K562 (cell line): Measurements from ENCODE around the gene THRSP. TPM values are rescaled to one million over a fixed set of nuclear protein-coding genes. Genes with fewer than 3 reads are reported as not detected.

Source experiments
- DDX20 ChIP-seq: fragments of 450-650 bp; IDR thresholded peaks from 2 replicates; pipeline ENCODE4 v1.6.1; 2016; ENCODE audit warnings: missing genetic modification characterization, low read depth, mild to moderate bottlenecking, missing compliant biosample characterization, moderate library complexity
- EP300 ChIP-seq: IDR thresholded peaks from 2 replicates; pipeline ENCODE4 v1.6.1; 2012; ENCODE audit warnings: low read length, improper control_type of control experiment
- GABPA ChIP-seq: fragments of 200-800 bp; sonication (Bioruptor generic); conservative IDR thresholded peaks from 2 replicates; pipeline ENCODE4 v1.6.1; 2016; ENCODE audit warnings: low read depth, missing genetic modification characterization, missing compliant biosample characterization
- KAT8 ChIP-seq: fragments of 450-650 bp; IDR thresholded peaks from 2 replicates; pipeline ENCODE4 v1.6.1; 2016; ENCODE audit warnings: low read depth, mild to moderate bottlenecking
- KDM1A ChIP-seq, 2 experiments: fragments of 450-650 bp; IDR thresholded peaks; 2 replicates each; pipeline ENCODE4 v1.6.1; 2016; ENCODE audit warnings: mild to moderate bottlenecking in 2 of 2
- KLF13 ChIP-seq: fragments of 450-650 bp; IDR thresholded peaks from 2 replicates; pipeline ENCODE4 v1.6.1; 2016; ENCODE audit warnings: missing genetic modification characterization, low read depth, mild to moderate bottlenecking, missing compliant biosample characterization, moderate library complexity, borderline replicate concordance
- LARP7 ChIP-seq: fragments of 450-650 bp; IDR thresholded peaks from 2 replicates; pipeline ENCODE4 v1.6.1; 2016
- NBN ChIP-seq: fragments of 450-650 bp; IDR thresholded peaks from 2 replicates; pipeline ENCODE4 v1.6.1; 2016; ENCODE audit warnings: low read depth, mild to moderate bottlenecking
- NFYB ChIP-seq: IDR thresholded peaks from 2 replicates; pipeline ENCODE4 v1.6.1; 2011; ENCODE audit warnings: mild to moderate bottlenecking, moderate library complexity; ENCODE audit not compliant: insufficient read length; ENCODE audit errors: extremely low read depth
- NUFIP1 ChIP-seq: fragments of 450-650 bp; IDR thresholded peaks from 2 replicates; pipeline ENCODE4 v1.6.1; 2018; ENCODE audit not compliant: partially characterized antibody
- PHF8 ChIP-seq: fragments of 200-600 bp; sonication (generic); IDR thresholded peaks from 2 replicates; pipeline ENCODE4 v1.6.1; 2012; ENCODE audit warnings: mixed run types, mild to moderate bottlenecking, inconsistent platforms, low read length, moderate library complexity, borderline replicate concordance
- SUPT5H ChIP-seq: fragments of 450-650 bp; IDR thresholded peaks from 2 replicates; pipeline ENCODE4 v1.6.1; 2016
- TBL1XR1 ChIP-seq, 2 experiments: IDR thresholded peaks; 2 replicates each; pipeline ENCODE4 v1.6.1; 2012; ENCODE audit warnings: improper control_type of control experiment in 2 of 2, low read length in 2 of 2, mild to moderate bottlenecking in 1 of 2
- TFAM ChIP-seq: fragments of 250-450 bp; sonication (Bioruptor Pico); conservative IDR thresholded peaks from 2 replicates; pipeline ENCODE4 v1.5.0; 2021; ENCODE audit warnings: mild to moderate bottlenecking, moderate library complexity
- ZNF133 ChIP-seq: fragments of 250-450 bp; sonication (Bioruptor Pico); IDR thresholded peaks from 2 replicates; pipeline ENCODE4 v1.4.0; 2020; ENCODE audit warnings: mild to moderate bottlenecking
- ZNF143 ChIP-seq: sonication (generic); formaldehyde crosslinking; IDR thresholded peaks from 2 replicates; pipeline ENCODE4 v1.9.0; 2022; ENCODE audit warnings: mild to moderate bottlenecking, missing genetic modification reagents
- polyA plus RNA-seq, 8 experiments: library from polyadenylated mRNA; depleted of rRNA in 4 of 8; stranded (reverse) in 5 of 8; unstranded in 3 of 8; fragments of >200 nt; fragmentation: Nextera tagmentation in 2 of 8; fragmentation: Illumina TruSeq in 1 of 8; extraction: Ambion mirVana in 2 of 8; extraction: Trizol in 1 of 8; gene quantifications; 2 replicates each; pipeline versions ENCODE4 v1.2.1 to v1.2.3, GENCODE V29; 2011 to 2014; ENCODE audit warnings: inconsistent platforms in 1 of 8, missing spikeins in 1 of 8
- total RNA-seq, 7 experiments: library from RNA; depleted of rRNA in 6 of 7; stranded (reverse); fragments of >200 nt in 6 of 7; fragmentation: Illumina TruSeq in 2 of 7; extraction: Trizol in 2 of 7; gene quantifications; 2 replicates each; pipeline versions ENCODE4 v1.2.1 to v1.2.3, GENCODE V29; 2011 to 2021; ENCODE audit warnings: low replicate concordance in 1 of 7
- TF ChIP-seq, protein P1 (sequence below): fragments of 250-450 bp; sonication (Bioruptor Pico); IDR thresholded peaks from 2 replicates; pipeline ENCODE4 v1.4.0; 2020; ENCODE audit warnings: mild to moderate bottlenecking, moderate library complexity, borderline replicate concordance
- TF ChIP-seq, protein P2 (sequence below): fragments of 450-650 bp; IDR thresholded peaks from 2 replicates; pipeline ENCODE4 v1.6.1; 2016
- TF ChIP-seq, protein P3 (sequence below): fragments of 450-650 bp; IDR thresholded peaks from 2 replicates; pipeline ENCODE4 v1.6.1; 2017; ENCODE audit warnings: antibody characterized with exemption, mild to moderate bottlenecking
- TF ChIP-seq, protein P4 (sequence below): fragments of 450-650 bp; formaldehyde crosslinking; IDR thresholded peaks from 2 replicates; pipeline ENCODE4 v1.4.0; 2020; ENCODE audit warnings: mild to moderate bottlenecking, moderate library complexity

Gene THRSP
- total and polyA plus RNA-seq, 9 of the 15 experiments (the other 6 are each of a cell fraction or from before 2014, with no cell fraction given) = 0.23 to 0.56 (median 0.31) TPM; not detected in 2

DNA sequence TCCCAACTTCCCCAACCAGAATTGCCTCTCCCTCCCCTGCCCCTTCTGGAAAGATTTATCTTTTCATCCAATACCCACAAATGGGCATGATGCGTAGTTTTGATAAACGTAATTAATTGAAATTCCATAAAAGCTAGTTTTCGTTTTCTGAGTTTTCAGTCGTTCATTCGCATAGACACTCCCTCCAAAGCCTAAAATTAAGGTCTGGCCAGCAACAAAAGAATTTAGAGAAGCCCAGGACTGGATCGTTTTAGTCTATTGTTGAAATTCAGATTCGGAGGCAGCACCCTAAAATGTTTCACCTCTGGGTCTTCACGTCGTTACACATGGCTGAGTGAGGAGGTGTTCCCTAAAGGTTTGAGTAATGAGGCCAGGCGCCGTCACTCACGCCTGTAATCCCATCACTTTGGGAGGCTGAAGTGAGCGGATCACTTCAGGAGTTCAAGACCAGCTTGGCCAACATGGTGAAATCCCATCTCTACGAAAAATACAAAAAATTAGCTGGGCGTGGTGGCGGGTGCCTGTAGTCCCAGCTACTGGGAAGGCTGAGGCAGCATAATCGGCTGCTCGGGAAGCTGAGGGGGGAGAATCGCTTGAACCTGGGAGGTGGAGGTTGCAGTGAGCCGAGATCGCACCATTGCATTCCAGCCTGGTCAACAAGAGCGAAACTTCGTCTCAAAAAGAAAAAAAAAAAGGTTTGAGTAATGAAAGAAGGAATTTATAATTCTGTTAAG lies 16.6 kb downstream of the THRSP start (continued):
- TF ChIP-seq, protein P1, sequence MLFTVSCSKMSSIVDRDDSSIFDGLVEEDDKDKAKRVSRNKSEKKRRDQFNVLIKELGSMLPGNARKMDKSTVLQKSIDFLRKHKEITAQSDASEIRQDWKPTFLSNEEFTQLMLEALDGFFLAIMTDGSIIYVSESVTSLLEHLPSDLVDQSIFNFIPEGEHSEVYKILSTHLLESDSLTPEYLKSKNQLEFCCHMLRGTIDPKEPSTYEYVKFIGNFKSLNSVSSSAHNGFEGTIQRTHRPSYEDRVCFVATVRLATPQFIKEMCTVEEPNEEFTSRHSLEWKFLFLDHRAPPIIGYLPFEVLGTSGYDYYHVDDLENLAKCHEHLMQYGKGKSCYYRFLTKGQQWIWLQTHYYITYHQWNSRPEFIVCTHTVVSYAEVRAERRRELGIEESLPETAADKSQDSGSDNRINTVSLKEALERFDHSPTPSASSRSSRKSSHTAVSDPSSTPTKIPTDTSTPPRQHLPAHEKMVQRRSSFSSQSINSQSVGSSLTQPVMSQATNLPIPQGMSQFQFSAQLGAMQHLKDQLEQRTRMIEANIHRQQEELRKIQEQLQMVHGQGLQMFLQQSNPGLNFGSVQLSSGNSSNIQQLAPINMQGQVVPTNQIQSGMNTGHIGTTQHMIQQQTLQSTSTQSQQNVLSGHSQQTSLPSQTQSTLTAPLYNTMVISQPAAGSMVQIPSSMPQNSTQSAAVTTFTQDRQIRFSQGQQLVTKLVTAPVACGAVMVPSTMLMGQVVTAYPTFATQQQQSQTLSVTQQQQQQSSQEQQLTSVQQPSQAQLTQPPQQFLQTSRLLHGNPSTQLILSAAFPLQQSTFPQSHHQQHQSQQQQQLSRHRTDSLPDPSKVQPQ (CRISPR knock-in tag) = no peak
- TF ChIP-seq DDX20 = no peak
- TF ChIP-seq SUPT5H = no peak; the same call in 1 of the 2 replicates
- TF ChIP-seq, protein P2, sequence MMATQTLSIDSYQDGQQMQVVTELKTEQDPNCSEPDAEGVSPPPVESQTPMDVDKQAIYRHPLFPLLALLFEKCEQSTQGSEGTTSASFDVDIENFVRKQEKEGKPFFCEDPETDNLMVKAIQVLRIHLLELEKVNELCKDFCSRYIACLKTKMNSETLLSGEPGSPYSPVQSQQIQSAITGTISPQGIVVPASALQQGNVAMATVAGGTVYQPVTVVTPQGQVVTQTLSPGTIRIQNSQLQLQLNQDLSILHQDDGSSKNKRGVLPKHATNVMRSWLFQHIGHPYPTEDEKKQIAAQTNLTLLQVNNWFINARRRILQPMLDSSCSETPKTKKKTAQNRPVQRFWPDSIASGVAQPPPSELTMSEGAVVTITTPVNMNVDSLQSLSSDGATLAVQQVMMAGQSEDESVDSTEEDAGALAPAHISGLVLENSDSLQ = peak; percentile 83
- TF ChIP-seq EP300 = no peak
- no peak for TF ChIP-seq KDM1A (IDR thresholded peaks at IDR 0.05)
- TF ChIP-seq NUFIP1 = no peak
- TF ChIP-seq, protein P3, sequence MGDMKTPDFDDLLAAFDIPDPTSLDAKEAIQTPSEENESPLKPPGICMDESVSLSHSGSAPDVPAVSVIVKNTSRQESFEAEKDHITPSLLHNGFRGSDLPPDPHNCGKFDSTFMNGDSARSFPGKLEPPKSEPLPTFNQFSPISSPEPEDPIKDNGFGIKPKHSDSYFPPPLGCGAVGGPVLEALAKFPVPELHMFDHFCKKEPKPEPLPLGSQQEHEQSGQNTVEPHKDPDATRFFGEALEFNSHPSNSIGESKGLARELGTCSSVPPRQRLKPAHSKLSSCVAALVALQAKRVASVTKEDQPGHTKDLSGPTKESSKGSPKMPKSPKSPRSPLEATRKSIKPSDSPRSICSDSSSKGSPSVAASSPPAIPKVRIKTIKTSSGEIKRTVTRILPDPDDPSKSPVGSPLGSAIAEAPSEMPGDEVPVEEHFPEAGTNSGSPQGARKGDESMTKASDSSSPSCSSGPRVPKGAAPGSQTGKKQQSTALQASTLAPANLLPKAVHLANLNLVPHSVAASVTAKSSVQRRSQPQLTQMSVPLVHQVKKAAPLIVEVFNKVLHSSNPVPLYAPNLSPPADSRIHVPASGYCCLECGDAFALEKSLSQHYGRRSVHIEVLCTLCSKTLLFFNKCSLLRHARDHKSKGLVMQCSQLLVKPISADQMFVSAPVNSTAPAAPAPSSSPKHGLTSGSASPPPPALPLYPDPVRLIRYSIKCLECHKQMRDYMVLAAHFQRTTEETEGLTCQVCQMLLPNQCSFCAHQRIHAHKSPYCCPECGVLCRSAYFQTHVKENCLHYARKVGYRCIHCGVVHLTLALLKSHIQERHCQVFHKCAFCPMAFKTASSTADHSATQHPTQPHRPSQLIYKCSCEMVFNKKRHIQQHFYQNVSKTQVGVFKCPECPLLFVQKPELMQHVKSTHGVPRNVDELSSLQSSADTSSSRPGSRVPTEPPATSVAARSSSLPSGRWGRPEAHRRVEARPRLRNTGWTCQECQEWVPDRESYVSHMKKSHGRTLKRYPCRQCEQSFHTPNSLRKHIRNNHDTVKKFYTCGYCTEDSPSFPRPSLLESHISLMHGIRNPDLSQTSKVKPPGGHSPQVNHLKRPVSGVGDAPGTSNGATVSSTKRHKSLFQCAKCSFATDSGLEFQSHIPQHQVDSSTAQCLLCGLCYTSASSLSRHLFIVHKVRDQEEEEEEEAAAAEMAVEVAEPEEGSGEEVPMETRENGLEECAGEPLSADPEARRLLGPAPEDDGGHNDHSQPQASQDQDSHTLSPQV = 0 out of 2 replicates have a peak, but pooled peaks have one; percentile 55
- TF ChIP-seq KLF13 (tag) = no peak
- no peak for TF ChIP-seq ZNF133
- 0 out of 2 replicates have a peak, but pooled peaks have one; percentile 1 for TF ChIP-seq NBN
- TF ChIP-seq PHF8 = no peak
- TF ChIP-seq, protein P4, sequence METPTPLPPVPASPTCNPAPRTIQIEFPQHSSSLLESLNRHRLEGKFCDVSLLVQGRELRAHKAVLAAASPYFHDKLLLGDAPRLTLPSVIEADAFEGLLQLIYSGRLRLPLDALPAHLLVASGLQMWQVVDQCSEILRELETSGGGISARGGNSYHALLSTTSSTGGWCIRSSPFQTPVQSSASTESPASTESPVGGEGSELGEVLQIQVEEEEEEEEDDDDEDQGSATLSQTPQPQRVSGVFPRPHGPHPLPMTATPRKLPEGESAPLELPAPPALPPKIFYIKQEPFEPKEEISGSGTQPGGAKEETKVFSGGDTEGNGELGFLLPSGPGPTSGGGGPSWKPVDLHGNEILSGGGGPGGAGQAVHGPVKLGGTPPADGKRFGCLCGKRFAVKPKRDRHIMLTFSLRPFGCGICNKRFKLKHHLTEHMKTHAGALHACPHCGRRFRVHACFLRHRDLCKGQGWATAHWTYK (CRISPR knock-in tag) = 0 out of 2 replicates have a peak, but pooled peaks have one; percentile 6
- TF ChIP-seq TBL1XR1 (IDR thresholded peaks at IDR 0.05; ENCODE audit: low read length in 2 of 2) = 0 out of 4 replicates have a peak, but pooled peaks of 1 of the 2 experiments have one; percentile 2
- no peak for TF ChIP-seq TFAM (CRISPR knock-in tag)
- no peak for TF ChIP-seq NFYB
- peak; percentile 57 for TF ChIP-seq GABPA (tag)
- no peak for TF ChIP-seq KAT8
- TF ChIP-seq LARP7 = no peak
- no peak for TF ChIP-seq ZNF143 (CRISPR knock-in tag)
